ENCODE measurements around the gene MYO1H.

DNA sequence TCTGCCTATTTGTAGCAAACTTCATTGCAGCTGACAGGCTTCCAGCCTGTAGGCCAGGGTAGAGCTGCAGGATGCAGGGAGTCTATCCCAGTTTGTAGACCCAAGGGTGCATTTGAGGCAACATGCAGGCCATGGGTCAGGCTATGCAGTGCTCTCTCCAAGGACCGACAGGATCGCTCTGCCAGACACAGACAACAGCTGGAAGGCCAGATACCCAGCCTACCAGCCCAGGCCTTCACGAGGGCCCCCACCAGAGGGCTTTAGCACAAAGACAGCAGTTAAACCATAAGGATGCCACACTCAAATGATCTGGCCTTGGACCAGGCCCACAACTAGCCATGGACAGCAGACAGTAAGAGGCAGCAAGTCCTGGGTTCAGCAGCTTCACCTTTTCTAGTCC lies 119.1 kb downstream of the MYO1H start:
- TF ChIP-seq CTCF (IDR thresholded peaks at IDR 0.05; ENCODE audit: insufficient read depth, low read depth, low read length) (no peak), EZH2 (IDR thresholded peaks at IDR 0.05; ENCODE audit: insufficient read depth, low read length) (no peak)

Data from astrocyte (in vitro differentiated cells and primary cell).